Lower lobe of right lung (tissue), 2 donors: Measurements from ENCODE around the gene HDAC2. TPM values are rescaled to one million over a fixed set of nuclear protein-coding genes. Genes with fewer than 3 reads are reported as not detected.

Experiments
- ATAC-seq, 2 donors: fragments of 200-7000 bp; cut with Tn5 transposase; one replicate each; pipeline ENCODE4 v1.9.1; 2020 to 2022; ENCODE audit warnings: mild to moderate bottlenecking in 2 of 2, moderate library complexity in 2 of 2
- DNase-seq: peaks from one replicate; pipeline ENCODE4 v3.0.0-alpha.2; 2020
- H3K27ac ChIP-seq: fragments of 200-600 bp; one replicate; pipeline ENCODE4 v1.8.0; 2022
- H3K27me3 ChIP-seq: fragments of 200-600 bp; one replicate; pipeline ENCODE4 v1.8.0; 2022; ENCODE audit warnings: low read depth
- H3K36me3 ChIP-seq: fragments of 200-600 bp; one replicate; pipeline ENCODE4 v1.8.0; 2022; ENCODE audit warnings: mild to moderate bottlenecking
- H3K4me1 ChIP-seq: fragments of 200-600 bp; one replicate; pipeline ENCODE4 v1.8.0; 2022
- H3K4me3 ChIP-seq: fragments of 200-600 bp; one replicate; pipeline ENCODE4 v1.8.0; 2022; ENCODE audit warnings: mild to moderate bottlenecking
- H3K9me3 ChIP-seq: fragments of 200-600 bp; one replicate; pipeline ENCODE4 v1.8.0; 2022
- intact Hi-C: fragments of 100-400 bp; cut with DNase I; formaldehyde crosslinking; loops from one replicate; pipeline ENCODE4 v1.11.0; 2022
- total RNA-seq: library from RNA; stranded (reverse); fragmentation: NEBNext Ultra II Directional; extraction: Animal tissue kit (Norgen Biotek cat#: 25700); gene quantifications from one replicate; pipeline ENCODE4 v1.2.1, GENCODE V29; 2021
- TF ChIP-seq, protein P1 (sequence below): fragments of 200-600 bp; IDR thresholded peaks from one replicate; pipeline ENCODE4 v1.8.0; 2022; ENCODE audit warnings: antibody characterized with exemption, mild to moderate bottlenecking
- donor health status: DM: no; HTN: yes; CAD: no; lungs with severe emphysema.

Gene HDAC2
- total RNA-seq, 1 donor from 2014 or later, result 55.3 TPM

DNA sequence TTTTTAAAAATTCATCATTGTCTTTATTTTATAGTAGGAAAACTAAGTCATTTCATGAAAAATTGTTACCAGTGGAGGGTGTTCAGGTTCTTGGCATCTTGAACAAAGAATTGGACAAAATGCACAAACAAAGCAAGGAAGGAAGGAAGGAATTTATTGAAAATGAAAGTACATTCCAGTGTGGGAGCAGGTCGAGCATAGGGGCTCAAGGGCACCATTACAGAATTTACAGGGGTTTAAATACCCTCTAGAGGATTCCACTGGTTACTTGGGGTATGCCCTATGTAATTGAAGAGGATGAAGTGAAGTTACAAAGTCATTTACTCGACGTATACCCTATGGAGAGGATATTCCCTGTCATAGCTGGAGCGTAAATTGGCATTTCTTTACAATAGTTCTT, 37.4 kb upstream of the HDAC2 start:
- ATAC-seq (no peak), DNase-seq (no peak)
- TF ChIP-seq, protein P1, sequence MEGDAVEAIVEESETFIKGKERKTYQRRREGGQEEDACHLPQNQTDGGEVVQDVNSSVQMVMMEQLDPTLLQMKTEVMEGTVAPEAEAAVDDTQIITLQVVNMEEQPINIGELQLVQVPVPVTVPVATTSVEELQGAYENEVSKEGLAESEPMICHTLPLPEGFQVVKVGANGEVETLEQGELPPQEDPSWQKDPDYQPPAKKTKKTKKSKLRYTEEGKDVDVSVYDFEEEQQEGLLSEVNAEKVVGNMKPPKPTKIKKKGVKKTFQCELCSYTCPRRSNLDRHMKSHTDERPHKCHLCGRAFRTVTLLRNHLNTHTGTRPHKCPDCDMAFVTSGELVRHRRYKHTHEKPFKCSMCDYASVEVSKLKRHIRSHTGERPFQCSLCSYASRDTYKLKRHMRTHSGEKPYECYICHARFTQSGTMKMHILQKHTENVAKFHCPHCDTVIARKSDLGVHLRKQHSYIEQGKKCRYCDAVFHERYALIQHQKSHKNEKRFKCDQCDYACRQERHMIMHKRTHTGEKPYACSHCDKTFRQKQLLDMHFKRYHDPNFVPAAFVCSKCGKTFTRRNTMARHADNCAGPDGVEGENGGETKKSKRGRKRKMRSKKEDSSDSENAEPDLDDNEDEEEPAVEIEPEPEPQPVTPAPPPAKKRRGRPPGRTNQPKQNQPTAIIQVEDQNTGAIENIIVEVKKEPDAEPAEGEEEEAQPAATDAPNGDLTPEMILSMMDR, result no peak
- Histone ChIP-seq H3K36me3 (no peaks in the 10 kb centered on the region), H3K27me3 (no peaks in the 10 kb centered on the region), H3K4me1 (no peaks in the 10 kb centered on the region), H3K9me3 (no peaks in the 10 kb centered on the region), H3K4me3 (no peak overlapping the region), H3K27ac (no peak overlapping the region)
- intact Hi-C loops, result no loop called here

DNA sequence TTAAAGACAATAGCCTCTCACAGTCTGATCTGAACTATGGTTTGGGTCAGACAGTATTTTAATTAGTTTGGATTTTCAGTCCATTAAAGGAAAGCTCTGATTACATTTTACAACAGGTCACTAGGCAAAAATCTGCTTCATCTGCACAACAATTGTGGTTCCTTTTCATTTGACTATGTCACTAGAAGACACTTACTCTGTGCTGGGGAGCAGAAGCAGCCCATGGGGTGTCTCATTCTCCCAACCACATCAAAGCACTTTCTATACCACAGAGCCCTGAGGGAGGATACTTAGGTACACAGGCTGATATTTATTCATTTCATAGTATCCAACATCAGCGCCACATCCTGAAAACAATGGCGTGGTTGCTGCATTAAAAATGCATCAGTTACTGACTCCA, 36.6 kb upstream of the HDAC2 start:
- no peaks in the 10 kb centered on the region for H3K4me1 ChIP-seq
- no peaks in the 10 kb centered on the region for H3K9me3 ChIP-seq
- no peak overlapping the region for H3K27ac ChIP-seq
- no peaks in the 10 kb centered on the region for H3K27me3 ChIP-seq
- H3K36me3 ChIP-seq, result no peaks in the 10 kb centered on the region
- no peak overlapping the region for H3K4me3 ChIP-seq
- intact Hi-C loops, result no loop called here
- TF ChIP-seq, protein P1, result no peak
- DNase-seq (no peak), ATAC-seq (no peak)

DNA sequence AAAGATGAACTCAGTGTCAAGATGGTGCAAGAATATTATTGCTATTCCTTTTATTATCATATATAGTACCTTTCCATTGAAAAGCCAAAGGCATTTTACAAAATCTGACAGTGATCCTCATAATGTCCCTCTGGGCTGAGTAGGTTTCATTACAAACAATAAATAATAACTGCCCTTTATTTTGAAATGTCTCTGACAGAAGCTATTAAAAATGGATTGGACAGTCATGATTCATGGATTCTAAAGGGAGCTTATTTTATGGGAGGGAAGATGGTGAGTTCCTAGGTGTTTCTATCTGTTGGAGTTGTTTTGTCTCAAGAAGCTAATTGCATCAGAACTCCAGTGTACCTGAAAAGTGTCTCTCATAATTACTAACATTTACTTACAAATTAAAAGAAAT, 30.4 kb upstream of the HDAC2 start:
- Histone ChIP-seq H3K27me3 (no peaks in the 10 kb centered on the region), H3K4me3 (no peak overlapping the region), H3K36me3 (no peaks in the 10 kb centered on the region), H3K4me1 (peaks cover 4% of the 10 kb centered on the region), H3K9me3 (no peaks in the 10 kb centered on the region), H3K27ac (no peak overlapping the region)
- intact Hi-C loops, result no loop called here
- no peak for DNase-seq
- no peak for ATAC-seq
- TF ChIP-seq, protein P1, result no peak

DNA sequence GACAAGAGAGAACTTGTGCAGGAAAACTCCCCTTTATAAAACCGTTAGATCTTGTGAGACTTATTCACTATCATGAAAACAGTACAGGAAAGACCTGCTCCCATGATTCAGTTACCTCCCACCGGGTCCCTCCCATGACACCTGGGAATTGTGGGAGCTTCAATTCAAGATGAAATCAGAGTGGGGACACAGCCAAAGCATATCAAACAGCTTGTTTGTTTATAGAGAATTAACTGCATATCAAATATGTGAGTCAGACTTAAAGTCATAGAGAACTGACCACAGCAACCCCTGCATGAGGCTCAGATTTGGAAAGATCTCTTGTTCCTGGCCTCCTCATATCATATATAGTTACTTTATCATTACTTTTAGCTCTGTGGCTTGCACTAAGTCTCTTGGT, 29.1 kb upstream of the HDAC2 start:
- ATAC-seq, result no peak
- intact Hi-C loops, result no loop called here
- no peak for DNase-seq
- no peak overlapping the region for H3K27ac ChIP-seq
- H3K36me3 ChIP-seq, result no peaks in the 10 kb centered on the region
- no peaks in the 10 kb centered on the region for H3K27me3 ChIP-seq
- H3K4me3 ChIP-seq, result no peak overlapping the region
- no peaks in the 10 kb centered on the region for H3K9me3 ChIP-seq
- peaks cover 9% of the 10 kb centered on the region for H3K4me1 ChIP-seq
- TF ChIP-seq, protein P1, result no peak

DNA sequence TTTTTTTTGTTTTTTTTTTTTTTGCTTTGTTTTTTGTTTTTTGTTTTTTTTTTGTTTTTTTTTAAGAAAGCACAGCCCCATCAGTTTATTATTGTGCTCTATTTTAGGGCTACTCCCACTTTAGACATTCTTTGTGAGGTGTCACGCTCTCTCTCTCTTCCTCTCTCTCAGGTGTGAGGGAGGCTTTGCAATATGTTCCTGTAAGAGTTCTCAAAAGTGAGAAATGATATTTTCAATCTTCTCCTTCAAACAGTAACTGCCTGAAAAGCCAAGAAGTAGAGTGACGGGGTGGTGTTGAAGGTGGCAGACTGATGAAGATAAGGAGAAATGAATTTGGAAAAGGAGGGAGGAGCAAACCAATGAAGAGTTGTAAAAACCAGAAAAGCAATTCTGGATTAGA, 28.3 kb upstream of the HDAC2 start:
- intact Hi-C loops, result no loop called here
- H3K9me3 ChIP-seq, result no peaks in the 10 kb centered on the region
- no peak for ATAC-seq

More for the DNA sequence above, 28.3 kb upstream of the HDAC2 start:
- Histone ChIP-seq H3K36me3 (no peaks in the 10 kb centered on the region), H3K27ac (no peak overlapping the region), H3K27me3 (no peaks in the 10 kb centered on the region), H3K4me1 (peaks cover 14% of the 10 kb centered on the region), H3K4me3 (no peak overlapping the region)
- TF ChIP-seq, protein P1, result no peak
- no peak for DNase-seq
